Stomach (tissue), 9 donors: ENCODE data around the gene FBXW10. TPM values are rescaled to one million over a fixed set of nuclear protein-coding genes. Genes with fewer than 3 reads are reported as not detected.
"Not testable (repeated sequence)": the region's sequence is repeated elsewhere in the genome, so short reads cannot be mapped to it uniquely, and the experiment has no call there.

ENCODE experiments used
- DNase-seq, 2 donors: peaks; one replicate each; pipeline versions ENCODE4 v3.0.0 to v3.0.0-alpha.2; 2013 to 2019
- H3K27ac ChIP-seq, 5 donors: fragments of 200-600 bp in 4 of 5; sonication (generic) in 4 of 5; one replicate each; pipeline ENCODE4 v1.5.1; 2013 to 2019; ENCODE audit warnings: mild to moderate bottlenecking in 1 of 5, moderate library complexity in 1 of 5
- H3K27me3 ChIP-seq, 3 donors: fragments of 200-600 bp; sonication (generic); one replicate each; pipeline ENCODE4 v1.5.1; 2017 to 2019; ENCODE audit warnings: mixed run types in 1 of 3
- H3K36me3 ChIP-seq, 4 donors: fragments of 200-600 bp; sonication (generic); 1 replicate in 3 of 4; 2 replicates in 1 of 4; pipeline ENCODE4 v1.5.1; 2016 to 2019
- H3K4me1 ChIP-seq, 4 donors: fragments of 200-600 bp; sonication (generic); one replicate each; pipeline ENCODE4 v1.5.1; 2016 to 2019
- H3K4me3 ChIP-seq, 4 donors: fragments of 200-600 bp; sonication (generic) in 3 of 4; one replicate each; pipeline ENCODE4 v1.5.1; 2016 to 2019; ENCODE audit warnings: mild to moderate bottlenecking in 1 of 4
- H3K9me3 ChIP-seq, 4 donors: fragments of 200-600 bp; sonication (generic); one replicate each; pipeline ENCODE4 v1.5.1; 2016 to 2019
- WGBS, 5 donors: extraction: QIAGEN DNeasy Blood & Tissue Kit in 3 of 5; methylation state at CpG; one replicate each; pipeline versions ENCODE4 v1.1.5 to v1.1.7; 2013 to 2018; 5-methylcytosine and 5-hydroxymethylcytosine counted together
- intact Hi-C: fragments of 100-400 bp; cut with DNase I; formaldehyde crosslinking; loops from one replicate; pipeline ENCODE4 v1.15.1; 2023; ENCODE audit warnings: low total_unique reads
- polyA plus RNA-seq, 3 donors: library from polyadenylated mRNA; stranded (reverse); fragments of 200-250 nt; gene quantifications; one replicate each; pipeline ENCODE4 v1.2.3, GENCODE V29; 2013
- total RNA-seq, 5 donors: library from RNA; depleted of rRNA; stranded (reverse); fragments of >200 nt; gene quantifications; one replicate each; pipeline versions ENCODE4 v1.1.0 to v1.2.3, GENCODE V29; 2014 to 2016
- donor health status: healthy with polysubstance abuse.
- donor health status: Bipolar disorder and iron deficiency.
- donor health status: healthy.

The FBXW10 gene
- total and polyA plus RNA-seq, 8 donors: 0.18 to 0.35 TPM; not detected in 6

DNA sequence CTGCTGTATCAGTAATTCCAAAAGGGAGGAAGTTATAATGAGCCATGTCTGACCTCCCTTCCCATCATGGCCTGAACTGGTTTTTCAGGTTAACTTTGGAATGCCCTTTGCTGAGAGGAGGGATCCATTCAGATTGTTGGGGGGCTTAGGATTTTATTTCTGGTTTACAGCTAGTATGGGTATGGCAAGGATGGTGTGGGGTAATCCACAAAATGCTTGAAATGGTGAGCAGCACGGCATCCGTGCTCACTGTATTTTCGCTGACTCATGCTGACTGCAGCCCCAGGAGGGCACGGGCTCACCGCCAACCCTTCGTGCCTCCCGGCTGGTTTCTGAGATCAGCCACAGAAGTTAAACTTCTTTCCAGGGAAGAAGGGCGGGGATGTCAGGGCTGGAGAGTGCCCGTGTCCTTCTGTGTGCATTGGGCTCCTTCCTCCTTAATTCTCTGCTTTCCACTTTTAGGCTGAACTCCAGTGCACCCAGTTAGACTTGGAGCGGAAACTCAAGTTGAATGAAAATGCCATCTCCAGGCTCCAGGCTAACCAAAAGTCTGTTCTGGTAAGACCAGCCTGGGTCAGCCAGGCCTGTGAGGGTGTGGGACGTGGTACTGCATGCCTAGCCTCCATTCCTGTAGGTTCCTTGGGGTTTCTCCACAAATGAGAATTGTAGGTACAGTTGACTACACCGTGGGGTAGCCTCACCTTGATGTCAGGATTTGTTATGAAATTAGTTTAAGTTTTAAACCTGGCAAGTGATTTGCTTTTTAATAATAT is 21.9 kb upstream of the FBXW10 start:
- H3K4me3 ChIP-seq, intact Hi-C loops, H3K36me3 ChIP-seq, DNase-seq, H3K27me3 ChIP-seq, H3K4me1 ChIP-seq, H3K9me3 ChIP-seq: not testable (repeated sequence)
- WGBS, 5 donors: 53 to 88% (median 65%) methylated on average over 1 to 2 of the region's 12 CpGs
- peak overlapping the region in 2 of 5 donors; percentile 42 to 47 for H3K27ac ChIP-seq

DNA sequence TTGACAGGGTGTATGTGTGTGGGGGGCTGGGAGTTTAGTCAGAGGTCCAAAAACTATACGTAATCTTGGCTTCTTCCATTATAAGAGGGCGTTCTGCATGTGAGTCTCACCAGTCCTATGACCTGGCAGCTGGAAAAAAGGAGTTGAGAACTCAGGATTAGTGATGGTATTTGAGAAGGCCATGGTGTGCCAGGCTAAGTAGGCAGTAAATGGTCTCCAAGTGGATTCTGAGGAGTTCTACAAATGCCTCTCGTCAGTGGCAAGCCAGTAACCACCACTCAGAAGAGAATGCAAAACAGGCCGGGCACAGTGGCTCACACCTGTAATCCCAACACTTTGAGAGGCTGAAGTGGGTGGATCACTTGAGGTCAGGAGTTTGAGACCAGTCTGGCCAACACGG is 21.2 kb upstream of the FBXW10 start:
- H3K4me1 ChIP-seq, H3K27me3 ChIP-seq, intact Hi-C loops, H3K4me3 ChIP-seq, H3K9me3 ChIP-seq, H3K36me3 ChIP-seq: not testable (repeated sequence)
- DNase-seq: peak in 1 of 2 donors; percentile 3
- peak overlapping the region in 2 of 5 donors; percentile 34 to 47 for H3K27ac ChIP-seq
- WGBS, 5 donors: 65 to 86% (median 73%) methylated on average over 4 to 5 of the region's 5 CpGs

DNA sequence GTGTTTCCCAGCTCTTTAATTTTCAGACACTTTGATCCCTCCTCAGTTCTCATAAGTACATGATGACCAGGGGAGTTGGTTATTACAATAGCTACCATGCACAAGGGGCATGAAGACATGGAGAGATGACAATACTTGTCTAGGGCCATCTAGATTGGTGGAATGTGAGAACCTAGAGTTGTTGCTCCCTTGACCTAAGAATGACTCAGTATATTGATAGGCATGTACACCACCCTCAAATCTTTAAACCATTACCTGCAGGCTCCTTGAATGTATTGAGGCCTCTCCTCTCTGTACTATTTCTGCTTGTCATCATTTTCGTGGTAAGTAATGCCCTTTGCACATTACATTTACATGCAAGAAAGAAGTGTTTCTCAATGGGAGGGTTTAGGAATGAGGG is 20.3 kb upstream of the FBXW10 start:
- WGBS, 5 donors: 57 to 90% (median 86%) methylated on average over 1 of the region's 1 CpG
- H3K27me3 ChIP-seq, H3K4me3 ChIP-seq, H3K27ac ChIP-seq, H3K9me3 ChIP-seq, H3K4me1 ChIP-seq, H3K36me3 ChIP-seq, DNase-seq, intact Hi-C loops: not testable (repeated sequence)

DNA sequence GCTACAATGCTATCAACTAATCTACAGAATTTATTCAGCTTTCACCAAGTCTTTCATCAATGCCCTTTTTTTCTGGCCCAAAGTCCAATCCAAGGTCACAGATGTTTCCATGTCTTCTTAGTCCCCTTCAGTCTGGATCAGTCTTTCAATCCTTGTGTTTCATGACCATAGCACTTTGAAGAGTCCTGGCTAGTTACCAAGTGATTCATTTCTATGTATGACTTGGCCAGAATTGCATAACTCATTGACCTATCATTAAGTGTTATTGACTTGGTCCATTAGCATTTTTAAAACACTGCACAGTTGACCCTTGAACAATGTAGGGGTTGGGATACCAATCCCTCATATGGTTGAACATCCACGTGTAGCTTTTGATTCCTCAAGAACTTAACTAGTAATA is 11.4 kb upstream of the FBXW10 start:
- 36 to 80% (median 64%) methylated on average over 1 of the region's 1 CpG for WGBS, 5 donors
- H3K27ac ChIP-seq, H3K4me3 ChIP-seq, intact Hi-C loops, DNase-seq, H3K27me3 ChIP-seq, H3K4me1 ChIP-seq, H3K9me3 ChIP-seq: not testable (repeated sequence)
- H3K36me3 ChIP-seq: peaks cover 0 to 11% (median 3%) of the 10 kb centered on the region in 4 donors

DNA sequence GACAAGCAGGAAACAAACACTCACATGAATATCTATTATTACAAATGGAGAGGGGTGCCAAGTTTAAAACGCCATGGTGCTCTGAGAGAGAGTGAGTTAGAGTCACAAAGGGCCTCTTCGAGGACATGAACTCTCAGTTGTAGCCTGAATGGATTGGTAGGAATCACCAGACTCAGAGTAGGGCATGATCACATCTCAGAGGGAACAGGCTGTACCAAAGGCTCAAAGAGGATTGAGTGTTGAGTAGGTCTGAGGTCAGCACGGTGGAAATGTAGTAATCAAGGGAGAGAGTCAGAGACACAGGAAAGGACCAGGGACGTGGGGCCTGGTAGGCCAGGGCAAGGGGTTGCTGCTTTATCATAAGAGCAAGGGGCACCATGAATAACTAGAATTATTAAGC is 10.5 kb upstream of the FBXW10 start:
- H3K27ac ChIP-seq, H3K9me3 ChIP-seq, H3K4me3 ChIP-seq, intact Hi-C loops, H3K27me3 ChIP-seq, DNase-seq, H3K4me1 ChIP-seq: not testable (repeated sequence)
- H3K36me3 ChIP-seq: peaks cover 0 to 11% (median 3%) of the 10 kb centered on the region in 4 donors
- 75 to 89% (median 84%) methylated on average over 4 of the region's 4 CpGs for WGBS, 5 donors

DNA sequence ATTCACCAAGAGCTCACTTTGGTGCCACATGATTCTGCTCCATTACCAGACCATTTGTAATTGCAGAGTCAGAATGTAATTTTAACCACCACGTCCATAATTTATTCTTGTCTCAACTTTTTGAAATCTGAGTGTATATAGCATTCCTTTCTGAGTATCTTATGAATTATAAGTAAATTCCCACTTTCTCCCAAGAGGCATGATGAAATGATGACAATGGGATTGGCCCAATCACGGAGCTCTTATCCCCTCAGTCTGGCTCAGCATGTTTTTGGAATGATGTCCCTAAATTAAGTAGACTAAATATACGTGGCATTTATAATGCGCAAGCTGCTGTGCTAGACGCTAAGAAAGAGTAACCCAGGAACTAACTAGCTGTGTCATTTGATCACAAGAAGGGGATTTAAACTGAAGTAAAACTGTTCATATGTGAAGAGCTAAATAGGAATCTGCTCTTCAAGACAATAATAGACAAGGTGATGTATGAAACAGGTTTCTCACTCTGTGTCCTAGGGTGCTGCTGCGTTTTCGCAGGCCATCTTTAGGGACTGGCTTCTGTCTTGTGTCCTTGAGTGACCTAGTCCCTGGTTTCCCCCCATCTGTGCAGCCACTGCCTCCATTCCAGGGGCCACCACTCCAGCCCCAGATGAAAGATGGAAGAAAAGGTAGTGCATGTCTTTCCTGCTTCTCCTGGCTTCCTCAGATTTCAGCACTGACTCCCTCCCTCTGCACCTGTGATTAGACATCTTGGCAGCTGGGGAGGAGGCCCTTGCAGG is 4.0 kb upstream of the FBXW10 start:
- H3K27me3 ChIP-seq, H3K9me3 ChIP-seq, H3K27ac ChIP-seq, H3K4me1 ChIP-seq, H3K4me3 ChIP-seq, intact Hi-C loops: not testable (repeated sequence)
- 78 to 89% (median 85%) methylated on average over 7 of the region's 7 CpGs for WGBS, 5 donors
- peaks cover 0 to 11% (median 2%) of the 10 kb centered on the region in 4 donors for H3K36me3 ChIP-seq
- DNase-seq: peak in 1 of 2 donors; percentile 18

DNA sequence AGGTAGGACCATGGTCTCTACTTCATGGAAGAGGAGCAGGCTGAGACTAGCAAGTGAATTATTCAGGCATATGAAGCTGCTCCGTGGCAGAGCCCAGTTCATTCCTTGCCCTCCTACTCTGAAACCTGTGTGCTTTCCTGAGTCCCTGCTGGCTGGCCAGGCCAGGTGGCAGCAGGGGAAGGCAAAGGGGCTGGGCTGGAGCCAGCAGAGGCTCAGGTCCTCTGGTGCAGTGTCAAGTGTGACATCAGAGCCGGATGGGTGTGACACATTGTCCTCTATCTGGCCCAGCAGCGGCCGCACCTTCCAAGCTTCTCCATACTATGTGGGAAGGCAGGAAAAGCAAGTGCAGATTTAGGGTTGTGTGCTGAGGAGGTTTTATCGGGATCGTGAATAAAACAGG is 2.6 kb upstream of the FBXW10 start:
- H3K36me3 ChIP-seq, H3K27me3 ChIP-seq, H3K4me3 ChIP-seq, intact Hi-C loops, H3K27ac ChIP-seq, H3K9me3 ChIP-seq, H3K4me1 ChIP-seq: not testable (repeated sequence)
- WGBS, 5 donors: 29 to 71% (median 43%) methylated on average over 2 to 3 of the region's 6 CpGs
- DNase-seq: peak in 1 of 2 donors; percentile 6

DNA sequence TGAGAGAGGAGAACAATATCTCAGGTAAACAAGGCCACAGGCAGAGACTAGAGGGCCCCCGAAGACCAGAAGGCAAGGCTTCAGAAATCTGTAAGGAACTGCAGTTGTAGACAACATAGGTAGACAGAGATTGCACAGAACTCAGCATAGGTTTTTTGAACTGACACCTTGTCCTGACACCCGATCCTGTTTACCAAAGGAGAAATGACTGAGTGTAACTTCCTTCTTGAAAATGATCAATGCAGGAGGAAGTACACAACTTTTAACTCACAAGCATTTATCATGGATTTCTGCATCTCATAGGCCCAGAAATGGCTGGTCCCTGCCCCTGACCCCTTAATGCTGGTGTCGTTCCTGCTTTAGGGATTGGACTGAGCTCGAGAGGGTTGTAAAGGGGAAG is 872 bp downstream of the FBXW10 start:
- DNase-seq, H3K4me3 ChIP-seq, H3K27ac ChIP-seq, H3K4me1 ChIP-seq, intact Hi-C loops, H3K9me3 ChIP-seq, H3K36me3 ChIP-seq, H3K27me3 ChIP-seq: not testable (repeated sequence)
- WGBS, 5 donors: 15 to 59% (median 32%) methylated on average over 3 to 4 of the region's 4 CpGs

DNA sequence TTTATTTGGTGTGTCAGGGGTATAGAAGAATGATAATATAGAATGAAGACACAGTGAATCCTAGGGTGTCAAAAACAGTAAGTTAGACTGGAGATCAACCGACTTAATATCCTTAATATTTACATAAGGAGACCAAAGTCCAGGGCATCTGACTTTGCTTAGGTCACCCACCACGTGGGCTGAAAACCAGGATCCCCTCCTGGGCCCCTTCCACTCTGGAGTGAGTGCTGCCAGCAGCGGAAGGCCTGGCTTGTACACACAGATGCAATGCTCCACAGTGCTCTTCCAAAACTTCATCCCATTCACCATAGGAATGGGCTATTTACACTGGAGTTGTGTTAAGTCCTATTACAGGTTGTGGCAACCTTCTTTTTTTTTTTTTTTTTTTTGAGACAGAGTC is 2.7 kb downstream of the FBXW10 start:
- intact Hi-C loops, H3K9me3 ChIP-seq, H3K4me3 ChIP-seq, H3K36me3 ChIP-seq, H3K27ac ChIP-seq, H3K4me1 ChIP-seq, H3K27me3 ChIP-seq: not testable (repeated sequence)
- 27 to 43% (median 37%) methylated on average over 3 of the region's 3 CpGs for WGBS, 5 donors
- peak in 1 of 2 donors; percentile 81 for DNase-seq

DNA sequence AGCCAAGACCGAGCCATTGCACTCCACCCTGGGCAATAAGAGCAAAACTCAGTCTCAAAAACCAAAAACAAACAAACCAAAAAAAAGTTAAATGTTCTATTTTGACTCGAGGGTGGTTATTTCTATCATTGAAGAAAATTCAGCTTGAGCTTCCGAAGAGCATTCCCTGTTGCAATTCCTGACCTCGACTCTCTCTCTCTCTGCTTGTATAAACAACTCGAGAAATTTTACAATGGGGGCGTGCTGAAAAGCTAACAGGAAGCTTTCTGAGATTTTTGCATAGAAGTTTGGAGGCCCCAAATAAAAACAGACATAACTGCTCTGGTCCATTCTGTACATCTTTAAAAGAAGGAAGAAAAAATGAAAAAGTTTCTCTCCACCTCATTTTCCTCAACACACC is 3.6 kb downstream of the FBXW10 start:
- H3K27me3 ChIP-seq, H3K4me1 ChIP-seq, H3K9me3 ChIP-seq, H3K4me3 ChIP-seq, intact Hi-C loops, H3K27ac ChIP-seq, H3K36me3 ChIP-seq: not testable (repeated sequence)
- peak in 1 of 2 donors; percentile 22 for DNase-seq
- 48 to 62% (median 61%) methylated on average over 4 to 6 of the region's 6 CpGs for WGBS, 5 donors

DNA sequence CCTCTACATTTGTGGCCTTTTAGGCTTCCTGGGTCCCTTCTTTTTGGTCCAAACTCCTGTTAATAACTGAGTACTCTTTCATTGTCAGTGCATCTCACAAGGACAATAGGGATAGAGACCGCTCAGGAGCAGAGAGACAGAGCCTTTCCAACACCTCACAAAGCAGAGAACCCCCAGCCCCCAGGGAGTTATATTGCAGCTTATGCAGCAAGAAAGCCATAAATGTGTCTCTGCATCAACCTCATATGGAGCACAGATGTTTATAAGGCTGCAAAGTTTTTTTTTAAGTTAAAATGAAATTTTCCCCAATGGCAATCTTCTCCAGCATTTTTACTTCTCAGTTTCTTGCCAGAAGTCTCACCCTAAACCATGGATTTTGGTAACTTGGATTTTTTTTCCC is 6.4 kb downstream of the FBXW10 start:
- intact Hi-C loops, H3K9me3 ChIP-seq, H3K4me3 ChIP-seq, H3K27ac ChIP-seq, H3K36me3 ChIP-seq, H3K27me3 ChIP-seq, H3K4me1 ChIP-seq, DNase-seq: not testable (repeated sequence)
- 94 to 100% (median 100%) methylated on average over 1 of the region's 1 CpG for WGBS, 5 donors

DNA sequence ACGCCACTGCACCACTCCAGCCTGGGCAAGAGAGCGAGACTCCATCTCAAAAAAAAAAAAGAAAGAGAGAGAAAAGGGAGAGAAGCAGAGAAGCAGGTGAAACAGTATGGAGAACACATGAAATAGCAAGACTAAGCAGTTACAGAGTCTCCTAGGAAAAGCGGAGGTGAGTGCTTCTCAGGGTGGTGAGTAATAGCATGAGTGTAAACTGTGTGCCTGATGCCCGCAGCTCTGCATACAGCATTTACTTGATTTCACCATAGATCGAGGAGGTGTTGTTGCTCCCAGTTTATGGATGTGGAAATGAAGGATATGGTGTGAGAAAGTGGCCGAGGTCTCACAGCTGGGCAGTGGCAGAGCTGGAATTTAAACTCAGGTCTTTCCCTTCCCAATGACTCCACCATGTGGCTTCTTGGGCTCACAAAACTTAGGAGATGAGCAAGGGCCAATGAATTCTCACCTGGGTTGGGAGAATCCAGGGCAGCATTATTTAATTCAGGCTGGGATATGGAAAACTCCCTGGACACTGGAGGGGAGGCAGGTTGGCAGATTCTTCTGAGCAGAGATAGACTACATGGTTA is 10.1 kb downstream of the FBXW10 start:
- DNase-seq: peak in 1 of 2 donors; percentile 9
- intact Hi-C loops, H3K36me3 ChIP-seq, H3K27me3 ChIP-seq, H3K4me1 ChIP-seq, H3K4me3 ChIP-seq, H3K9me3 ChIP-seq, H3K27ac ChIP-seq: not testable (repeated sequence)
- 68 to 86% (median 71%) methylated on average over 4 to 5 of the region's 6 CpGs for WGBS, 5 donors
